ENCODE data around the gene MEIS2.

The MEIS2 gene

GRCh38 chr15:37077623-37078351 lies 22.6 kb downstream of the MEIS2 start:
- no peak for DNase-seq (ENCODE audit: low read depth, low spot score)

- no peak for DNase-seq (ENCODE audit: low read depth, low spot score)
These were observed 23.8 kb downstream of the MEIS2 start for GRCh38 chr15:37076543-37076942.

DNA sequence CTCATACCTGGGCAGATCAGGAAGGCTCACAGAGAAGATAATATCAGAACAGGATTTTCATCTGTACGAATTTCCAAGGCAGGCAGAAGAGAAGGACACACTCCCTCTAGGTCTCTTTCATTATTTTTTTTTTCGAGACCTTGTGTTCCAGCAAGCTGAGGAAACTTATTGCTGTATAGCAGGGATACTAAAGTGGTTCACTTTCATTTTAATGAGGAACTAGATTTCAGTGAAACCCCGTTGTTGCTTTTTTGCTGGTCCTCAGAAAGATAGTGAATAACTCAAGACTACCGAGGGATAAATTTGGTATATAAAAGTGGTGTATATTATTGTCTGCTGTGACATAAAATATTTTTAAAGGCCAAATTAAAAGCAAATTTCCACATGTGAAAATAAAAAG lies 24.6 kb downstream of the MEIS2 start:
- no peak for DNase-seq (ENCODE audit: low read depth, low spot score)

- DNase-seq (ENCODE audit: low read depth, low spot score): no peak
These were observed 28.2 kb downstream of the MEIS2 start for GRCh38 chr15:37072181-37072580.

DNA sequence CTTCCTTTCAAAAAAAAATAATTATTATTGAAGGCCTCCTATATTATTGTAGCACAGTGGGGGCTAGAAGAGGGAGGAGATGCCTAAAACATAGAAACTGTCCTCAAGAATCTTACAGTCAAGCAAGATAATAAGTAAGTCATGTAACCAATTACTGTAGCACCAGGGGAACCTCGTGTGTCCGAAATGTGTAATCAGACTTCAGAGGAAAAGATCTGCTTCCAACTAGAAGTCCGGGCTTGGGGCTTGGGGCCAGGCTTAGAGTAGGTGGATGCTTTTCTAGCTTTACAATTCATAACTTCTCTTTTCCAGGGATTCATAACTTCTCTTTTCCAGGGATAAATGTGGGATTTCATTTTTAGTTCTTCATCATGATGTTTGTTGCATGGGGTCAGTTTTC lies 29.2 kb downstream of the MEIS2 start:
- DNase-seq (ENCODE audit: low read depth, low spot score): no peak

GRCh38 chr15:37070686-37071085 lies 29.7 kb downstream of the MEIS2 start:
- DNase-seq (ENCODE audit: low read depth, low spot score): no peak

DNA sequence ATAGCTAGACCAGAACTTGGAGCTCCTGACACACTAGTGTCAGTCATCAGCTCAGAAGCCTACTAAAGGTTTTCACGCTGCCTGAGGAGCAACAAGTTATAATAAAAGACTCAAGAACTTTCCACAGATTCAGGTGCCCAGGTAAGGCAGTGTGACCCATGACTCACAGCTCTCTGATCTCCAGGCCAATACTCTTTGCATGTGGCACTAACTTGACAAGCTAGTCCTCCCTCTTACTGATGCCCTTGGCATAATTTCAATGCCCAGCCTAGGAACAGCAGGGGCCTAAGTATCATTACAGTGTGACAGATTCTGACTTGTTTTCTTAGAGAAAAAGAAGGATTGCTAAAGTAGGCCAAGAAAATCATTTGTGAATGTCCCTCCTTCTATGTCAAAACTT lies 38.4 kb downstream of the MEIS2 start:
- no peak for DNase-seq (ENCODE audit: low read depth, low spot score)

DNA sequence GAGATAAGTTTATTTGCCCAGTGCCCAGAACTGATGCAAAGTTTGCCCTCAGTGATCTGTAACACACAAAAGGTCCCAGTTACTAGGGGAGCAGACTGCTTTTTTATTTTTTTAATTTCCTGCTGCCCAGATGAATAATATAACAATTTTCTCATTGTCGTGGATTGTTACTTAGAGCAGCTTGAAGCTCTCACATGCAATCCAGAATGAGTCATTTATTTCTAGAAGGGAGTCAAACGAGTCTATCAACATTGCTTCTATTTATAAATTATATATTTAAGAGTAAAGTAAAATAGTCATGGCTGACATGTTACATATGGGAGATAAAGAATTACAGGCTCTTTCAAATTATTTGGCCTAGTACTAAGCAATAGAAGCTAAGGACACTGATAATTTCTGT lies 41.3 kb downstream of the MEIS2 start:
- no peak for DNase-seq (ENCODE audit: low read depth, low spot score)

DNA sequence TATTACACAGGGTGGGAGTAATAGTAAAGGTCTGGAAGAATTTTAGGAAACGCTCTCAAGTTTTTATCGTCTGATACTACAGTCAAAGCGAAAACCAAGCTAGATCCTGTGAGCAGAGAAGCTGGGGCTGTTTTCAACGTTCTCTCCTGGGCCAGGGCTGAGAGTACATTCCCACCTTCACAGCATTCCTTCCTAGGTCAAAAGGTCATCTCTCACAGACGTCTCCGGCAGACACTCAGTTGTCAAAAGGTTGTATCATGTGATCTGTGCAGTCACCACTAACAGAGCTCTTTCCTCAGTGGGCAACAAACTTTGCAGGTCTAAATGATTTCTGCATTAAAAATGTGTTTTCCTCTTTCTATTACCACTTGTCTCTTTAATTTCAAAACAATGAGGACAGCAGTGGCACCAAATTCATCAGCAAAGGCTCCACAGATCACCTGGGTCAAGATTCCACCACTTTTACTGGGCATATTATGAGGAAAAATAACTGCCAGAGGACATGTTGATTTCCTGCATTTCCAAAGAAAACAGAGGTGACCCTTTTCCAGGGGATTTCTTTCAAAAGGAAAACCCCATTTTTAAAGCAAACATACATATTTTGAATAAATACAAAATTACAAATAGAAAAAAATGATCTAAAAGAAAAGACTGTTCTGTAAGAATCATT lies 41.9 kb downstream of the MEIS2 start:
- DNase-seq (ENCODE audit: low read depth, low spot score): no peak

- DNase-seq (ENCODE audit: low read depth, low spot score): no peak
These were observed 42.5 kb downstream of the MEIS2 start for GRCh38 chr15:37057831-37058230.

DNA sequence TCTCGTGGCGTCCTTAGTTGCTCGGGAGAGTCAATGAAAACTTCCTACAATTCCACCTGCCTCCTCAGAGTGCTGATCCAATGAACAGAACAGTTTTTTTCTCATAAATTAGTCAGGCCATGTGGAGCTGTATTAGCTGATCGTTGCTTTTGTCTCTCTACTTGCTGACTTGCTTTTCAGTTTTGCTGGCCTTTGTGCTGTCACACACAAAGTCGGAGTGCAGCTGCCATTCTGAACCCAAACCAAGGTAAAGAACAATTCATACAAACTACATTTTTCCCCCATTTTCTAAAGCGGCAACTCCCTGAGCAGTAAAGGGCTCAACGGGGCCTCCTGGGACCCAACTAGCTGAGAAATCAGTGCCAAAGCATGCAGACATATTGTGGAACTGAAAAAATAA lies 43.1 kb downstream of the MEIS2 start:
- DNase-seq (ENCODE audit: low read depth, low spot score): no peak

- no peak for DNase-seq (ENCODE audit: low read depth, low spot score)
These were observed 43.9 kb downstream of the MEIS2 start for GRCh38 chr15:37056177-37057121.

GRCh38 chr15:37055481-37055880 lies 44.9 kb downstream of the MEIS2 start:
- no peak for DNase-seq (ENCODE audit: low read depth, low spot score)

- no peak for DNase-seq (ENCODE audit: low read depth, low spot score)
These were observed 46.0 kb downstream of the MEIS2 start for GRCh38 chr15:37054336-37054735.

GRCh38 chr15:37053166-37053565 lies 47.2 kb downstream of the MEIS2 start:
- no peak for DNase-seq (ENCODE audit: low read depth, low spot score)

DNA sequence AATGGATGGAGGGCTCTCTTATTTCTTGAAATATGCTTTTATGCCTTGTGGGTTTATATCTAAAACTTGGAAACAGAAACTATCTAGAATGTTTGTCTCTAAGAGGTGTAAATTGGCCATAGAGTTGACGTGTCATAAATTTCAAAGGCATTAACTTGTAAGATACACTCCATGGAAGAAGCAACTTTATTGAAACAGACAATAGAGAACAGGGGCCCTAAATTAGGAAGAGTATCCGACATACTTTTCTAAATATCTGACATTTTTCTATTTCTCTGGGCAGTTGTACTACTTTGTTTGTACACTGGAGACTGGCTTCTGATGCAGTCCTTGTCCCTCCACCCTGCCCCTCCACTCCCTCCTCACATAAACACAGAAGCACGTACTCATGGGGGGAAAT lies 50.0 kb downstream of the MEIS2 start:
- DNase-seq (ENCODE audit: low read depth, low spot score): no peak

DNA sequence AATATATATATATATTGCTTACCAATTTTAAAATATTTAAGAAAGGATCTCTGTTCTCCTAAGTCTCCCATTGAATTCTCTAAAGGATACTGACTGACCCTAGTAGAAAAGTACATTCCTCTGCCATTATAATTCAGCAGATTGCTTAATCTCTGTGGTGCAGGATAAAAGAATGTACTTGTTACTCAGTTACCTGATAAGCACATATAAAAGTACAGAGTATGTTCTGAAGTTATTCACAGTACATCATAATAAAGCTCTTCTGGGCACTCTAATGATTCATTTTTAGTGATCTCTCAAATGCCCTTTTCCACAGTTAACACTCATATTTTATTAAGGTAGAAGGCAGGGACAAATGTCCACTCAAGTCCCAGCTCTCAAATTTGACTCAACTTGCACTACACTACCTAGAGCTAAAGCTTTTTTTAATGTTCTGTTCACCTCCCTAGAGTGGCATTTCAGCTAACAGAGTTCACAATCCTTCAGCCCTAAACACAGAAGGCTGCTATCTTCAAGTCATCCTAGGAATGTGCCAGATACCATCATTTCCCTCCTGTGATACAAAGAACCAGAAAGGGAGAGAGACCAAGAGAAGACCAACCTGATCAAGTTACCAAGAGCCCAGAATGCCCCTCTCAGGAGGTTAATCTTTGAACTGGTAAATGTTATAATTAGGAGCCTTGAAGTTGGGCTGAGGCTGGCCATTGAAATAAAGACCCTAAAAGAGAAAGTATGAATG lies 53.3 kb downstream of the MEIS2 start:
- no peak for DNase-seq (ENCODE audit: low read depth, low spot score)

- DNase-seq (ENCODE audit: low read depth, low spot score): no peak
These were observed 54.2 kb downstream of the MEIS2 start for GRCh38 chr15:37045859-37046740.

DNA sequence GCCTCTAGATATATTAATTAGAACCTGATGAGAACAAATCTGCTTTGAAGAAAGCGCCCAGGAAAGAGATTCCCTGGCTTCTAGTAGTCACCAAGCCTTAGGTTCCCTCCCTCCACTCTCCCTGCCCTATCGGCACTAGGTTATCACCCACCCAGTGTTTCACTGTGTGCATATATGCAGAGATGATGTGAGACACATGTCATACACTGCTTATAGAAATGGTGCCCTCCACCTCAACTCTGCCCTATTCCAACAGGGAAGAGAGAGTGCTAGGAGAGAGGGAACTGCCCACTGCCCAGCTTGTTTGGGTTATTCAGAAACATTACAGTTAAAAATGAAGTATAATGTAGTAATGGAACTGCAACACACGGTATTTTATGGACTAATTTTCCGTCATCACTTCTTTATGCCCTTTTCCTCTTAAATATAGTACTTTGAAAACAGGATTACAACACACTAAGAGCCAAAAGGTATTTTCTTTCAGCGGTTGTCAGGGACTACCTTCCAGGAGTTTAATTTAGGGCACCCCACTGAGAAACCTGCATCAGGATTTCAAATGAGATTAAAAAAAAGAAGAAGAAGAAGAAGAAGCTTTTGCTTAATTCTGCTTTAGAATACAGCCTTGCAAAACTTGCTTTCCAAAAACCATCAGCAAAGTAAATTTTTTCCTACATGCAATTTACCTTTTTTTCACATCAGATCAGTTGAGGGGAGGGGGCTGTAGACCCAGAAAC lies 55.3 kb downstream of the MEIS2 start:
- DNase-seq (ENCODE audit: low read depth, low spot score): no peak

GRCh38 chr15:37041836-37042235 lies 58.5 kb downstream of the MEIS2 start:
- DNase-seq (ENCODE audit: low read depth, low spot score): no peak

All from smooth muscle cell of the brain vasculature (primary cell).